HepG2 (cell line): ENCODE data around the gene ARL3. TPM values are rescaled to one million over a fixed set of nuclear protein-coding genes. Genes with fewer than 3 reads are reported as not detected.

Source experiments
- CEBPG ChIP-seq: IDR thresholded peaks from 2 replicates; pipeline ENCODE4 v1.6.1; 2016
- CTCF ChIP-seq: sonication (generic); formaldehyde crosslinking; IDR thresholded peaks from 2 replicates; pipeline ENCODE4 v1.5.0; 2020; ENCODE audit warnings: mild to moderate bottlenecking, missing genetic modification reagents, moderate library complexity
- MAFG ChIP-seq: sonication (generic); formaldehyde crosslinking; IDR thresholded peaks from 2 replicates; pipeline ENCODE4 v1.5.1; 2020; ENCODE audit warnings: mild to moderate bottlenecking, missing genetic modification reagents
- MAFK ChIP-seq, 2 experiments: IDR thresholded peaks in 1 of 2; conservative IDR thresholded peaks in 1 of 2; 2 replicates each; pipeline ENCODE4 v1.6.1; 2011; ENCODE audit warnings: improper control_type of control experiment in 2 of 2, low read length in 2 of 2
- MAZ ChIP-seq, 2 experiments: sonication (generic) in 1 of 2; formaldehyde crosslinking in 1 of 2; IDR thresholded peaks; 2 replicates each; pipeline versions ENCODE4 v1.5.0 to v1.6.1; 2012 to 2020; ENCODE audit warnings: low read depth in 2 of 2, mild to moderate bottlenecking in 2 of 2, borderline replicate concordance in 1 of 2, improper control_type of control experiment in 1 of 2, low read length in 1 of 2, missing genetic modification reagents in 1 of 2, moderate library complexity in 1 of 2
- MXI1 ChIP-seq: IDR thresholded peaks from 3 replicates; pipeline ENCODE4 v1.6.1; 2012; ENCODE audit warnings: low read depth, low read length, inconsistent platforms, borderline replicate concordance
- NFRKB ChIP-seq: fragments of 450-650 bp; IDR thresholded peaks from 2 replicates; pipeline ENCODE4 v1.6.1; 2017
- PRDM4 ChIP-seq: sonication (generic); formaldehyde crosslinking; IDR thresholded peaks from 2 replicates; pipeline ENCODE4 v1.9.0; 2021; ENCODE audit warnings: missing genetic modification reagents, borderline replicate concordance
- RAD21 ChIP-seq: fragments of 450-650 bp; formaldehyde crosslinking; IDR thresholded peaks from 2 replicates; pipeline ENCODE4 v1.5.0; 2020; ENCODE audit warnings: mild to moderate bottlenecking
- REL ChIP-seq: sonication (generic); formaldehyde crosslinking; conservative IDR thresholded peaks from 2 replicates; pipeline ENCODE4 v1.8.0; 2022; ENCODE audit warnings: mild to moderate bottlenecking, missing genetic modification reagents, moderate library complexity
- SATB2 ChIP-seq: sonication (generic); formaldehyde crosslinking; IDR thresholded peaks from 2 replicates; pipeline ENCODE4 v1.5.0; 2020; ENCODE audit warnings: missing genetic modification reagents
- YEATS4 ChIP-seq: sonication (generic); formaldehyde crosslinking; IDR thresholded peaks from 2 replicates; pipeline ENCODE4 v1.4.0; 2020; ENCODE audit warnings: missing genetic modification reagents, borderline replicate concordance
- ZBTB7A ChIP-seq: sonication (generic); formaldehyde crosslinking; IDR thresholded peaks from 2 replicates; pipeline ENCODE4 v1.8.0; 2022; ENCODE audit warnings: mild to moderate bottlenecking, missing genetic modification reagents
- ZBTB8A ChIP-seq: sonication (generic); formaldehyde crosslinking; IDR thresholded peaks from 2 replicates; pipeline ENCODE4 v1.4.0; 2020; ENCODE audit warnings: mild to moderate bottlenecking, low read depth, missing genetic modification reagents, borderline replicate concordance
- ZGPAT ChIP-seq: IDR thresholded peaks from 2 replicates; pipeline ENCODE4 v1.6.1; 2016; ENCODE audit warnings: mild to moderate bottlenecking
- ZNF441 ChIP-seq: sonication (generic); formaldehyde crosslinking; IDR thresholded peaks from 2 replicates; pipeline ENCODE4 v1.7.0; 2021; ENCODE audit warnings: missing genetic modification reagents, borderline replicate concordance
- ZNF597 ChIP-seq: sonication (generic); formaldehyde crosslinking; IDR thresholded peaks from 2 replicates; pipeline ENCODE4 v1.5.0; 2020; ENCODE audit warnings: missing genetic modification reagents
- ZNF678 ChIP-seq: sonication (generic); formaldehyde crosslinking; IDR thresholded peaks from 2 replicates; pipeline ENCODE4 v1.4.0; 2020; ENCODE audit warnings: mild to moderate bottlenecking, missing genetic modification reagents
- ZNF704 ChIP-seq: sonication (generic); formaldehyde crosslinking; IDR thresholded peaks from 2 replicates; pipeline ENCODE4 v1.8.1; 2023; ENCODE audit warnings: mild to moderate bottlenecking, inconsistent platforms, moderate library complexity, missing genetic modification reagents, borderline replicate concordance
- ZNF781 ChIP-seq: sonication (generic); formaldehyde crosslinking; IDR thresholded peaks from 2 replicates; pipeline ENCODE4 v1.5.1; 2020; ENCODE audit warnings: borderline replicate concordance, mild to moderate bottlenecking, missing genetic modification reagents; ENCODE audit errors: not compliant biosample characterization
- ZNF883 ChIP-seq: sonication (generic); formaldehyde crosslinking; IDR thresholded peaks from 2 replicates; pipeline ENCODE4 v1.5.1; 2020; ENCODE audit warnings: mild to moderate bottlenecking, missing genetic modification reagents; ENCODE audit errors: not compliant biosample characterization
- polyA plus RNA-seq, 8 experiments: library from polyadenylated mRNA; depleted of rRNA in 3 of 8; stranded (reverse) in 7 of 8; unstranded in 1 of 8; fragments of >200 nt; fragmentation: Illumina TruSeq in 4 of 8; extraction: Trizol in 4 of 8; gene quantifications; 2 replicates each; pipeline versions ENCODE4 v1.2.1 to v1.2.3, GENCODE V29; 2011 to 2016; ENCODE audit warnings: low read depth in 4 of 8, missing spikeins in 1 of 8, mixed read lengths in 1 of 8; ENCODE audit not compliant: insufficient read depth in 1 of 8
- total RNA-seq, 5 experiments: library from RNA; depleted of rRNA; stranded (reverse); fragments of >200 nt; fragmentation: Illumina TruSeq; extraction: Trizol; gene quantifications; 2 replicates each; pipeline ENCODE4 v1.2.3, GENCODE V29; 2016; ENCODE audit warnings: low read depth in 1 of 5

Gene ARL3
- total and polyA plus RNA-seq, 2 of the 13 experiments (the other 11 are each of a cell fraction or from before 2014, with no cell fraction given): 5.2 to 6.6 TPM

GRCh38 chr10:102752934-102753664 is 38.9 kb upstream of the ARL3 start (continued):
- TF ChIP-seq ZNF781: no peak
- no peak for TF ChIP-seq ZNF704 (CRISPR knock-in tag)
- peak; percentile 75 for TF ChIP-seq CTCF (CRISPR knock-in tag)
- TF ChIP-seq ZBTB8A (CRISPR knock-in tag): no peak
- no peak for TF ChIP-seq YEATS4
- no peak for TF ChIP-seq MAFG (CRISPR knock-in tag)
- no peak for TF ChIP-seq ZNF883 (CRISPR knock-in tag)
- TF ChIP-seq REL (CRISPR knock-in tag): no peak
- no peak for TF ChIP-seq NFRKB
- no peak for TF ChIP-seq PRDM4 (CRISPR knock-in tag)
- TF ChIP-seq ZGPAT (CRISPR knock-in tag): no peak
- TF ChIP-seq MAZ (IDR thresholded peaks at IDR 0.05; ENCODE audit: borderline replicate concordance, low read depth, low read length): no peak
- TF ChIP-seq MAZ (CRISPR knock-in tag; IDR thresholded peaks at IDR 0.05; ENCODE audit: low read depth): no peak
- no peak for TF ChIP-seq ZBTB7A (CRISPR knock-in tag)
- 0 out of 4 replicates have a peak, but pooled peaks of 1 of the 2 experiments have one; percentile 8 for TF ChIP-seq MAFK (conservative IDR thresholded peaks at IDR 0.05 in 1 of 2, IDR thresholded peaks at IDR 0.05 in 1 of 2; ENCODE audit: low read length in 2 of 2)
- no peak for TF ChIP-seq ZNF441
- TF ChIP-seq ZNF678: no peak
- no peak for TF ChIP-seq MXI1
- TF ChIP-seq SATB2 (CRISPR knock-in tag): no peak
- TF ChIP-seq RAD21 (CRISPR knock-in tag): peak; percentile 68
- TF ChIP-seq CEBPG (CRISPR knock-in tag): peak; percentile 49; the same call in 1 of the 2 replicates
- TF ChIP-seq ZNF597 (CRISPR knock-in tag): no peak
